GM18526 (cell line): ENCODE data around the gene COMP.

Experiments used
- POLR2A ChIP-seq: IDR thresholded peaks from 3 replicates; pipeline ENCODE4 v1.6.1; 2011; ENCODE audit not compliant: insufficient read length; ENCODE audit errors: extremely low read depth

COMP gene

GRCh38 chr19:18751571-18751970 lies 39.5 kb downstream of the COMP start:
- no peak for TF ChIP-seq POLR2A

- no peak for TF ChIP-seq POLR2A
These were observed 40.7 kb downstream of the COMP start for GRCh38 chr19:18750295-18750970.

- TF ChIP-seq POLR2A, result no peak
These were observed 41.5 kb downstream of the COMP start for GRCh38 chr19:18749362-18750231.

GRCh38 chr19:18746401-18747325 lies 44.4 kb downstream of the COMP start:
- TF ChIP-seq POLR2A, result no peak

GRCh38 chr19:18745931-18746330 lies 45.2 kb downstream of the COMP start:
- no peak for TF ChIP-seq POLR2A

- no peak for TF ChIP-seq POLR2A
These were observed 45.9 kb downstream of the COMP start for GRCh38 chr19:18745012-18745735.

- TF ChIP-seq POLR2A, result no peak
These were observed 47.2 kb downstream of the COMP start for GRCh38 chr19:18743784-18744418.

- no peak for TF ChIP-seq POLR2A
These were observed 48.0 kb downstream of the COMP start for GRCh38 chr19:18742838-18743783.

- TF ChIP-seq POLR2A, result no peak
These were observed 48.8 kb downstream of the COMP start for GRCh38 chr19:18742324-18742723.

GRCh38 chr19:18741124-18742121 lies 49.7 kb downstream of the COMP start:
- TF ChIP-seq POLR2A, result no peak

- no peak for TF ChIP-seq POLR2A
These were observed 52.0 kb downstream of the COMP start for GRCh38 chr19:18738961-18739690.
